Suprapubic skin (tissue), 3 donors: ENCODE results near the gene NACAD.

Source experiments
- EP300 ChIP-seq: sonication (generic); formaldehyde crosslinking; IDR thresholded peaks from one replicate; pipeline ENCODE4 v1.6.1; 2017; ENCODE audit warnings: antibody characterized with exemption
- POLR2A ChIP-seq, 2 donors: fragments of 450-650 bp; IDR thresholded peaks; one replicate each; pipeline ENCODE4 v1.6.1; 2017; ENCODE audit warnings: antibody characterized with exemption in 2 of 2, mild to moderate bottlenecking in 2 of 2, moderate library complexity in 2 of 2
- TF ChIP-seq, protein P1 (sequence below), 2 donors: fragments of 200-600 bp in 1 of 2; fragments of 450-650 bp in 1 of 2; sonication (generic) in 1 of 2; IDR thresholded peaks; one replicate each; pipeline ENCODE4 v1.5.1; 2016 to 2019; ENCODE audit warnings: antibody characterized with exemption in 2 of 2, mild to moderate bottlenecking in 1 of 2, moderate library complexity in 1 of 2

DNA sequence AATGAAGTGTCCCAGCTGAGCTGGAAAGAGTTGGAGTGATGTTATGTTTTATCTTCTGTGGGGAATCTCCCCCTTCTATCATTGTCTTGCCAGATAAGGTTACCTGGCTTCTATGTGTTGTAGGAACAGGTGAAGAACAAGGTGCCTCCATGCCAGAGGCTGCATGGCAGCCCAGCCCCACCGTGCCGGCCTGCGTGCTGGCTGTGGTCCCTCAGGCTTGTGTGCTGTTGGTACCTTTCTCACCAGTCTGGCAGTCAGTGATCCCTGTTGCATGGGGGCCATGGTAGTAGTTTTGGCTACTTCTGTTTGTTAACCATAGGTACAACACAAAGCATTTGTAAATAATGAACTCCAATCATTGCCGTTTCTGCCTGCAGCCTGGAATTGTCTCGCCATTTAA, 50.9 kb downstream of the NACAD start:
- TF ChIP-seq, protein P1, sequence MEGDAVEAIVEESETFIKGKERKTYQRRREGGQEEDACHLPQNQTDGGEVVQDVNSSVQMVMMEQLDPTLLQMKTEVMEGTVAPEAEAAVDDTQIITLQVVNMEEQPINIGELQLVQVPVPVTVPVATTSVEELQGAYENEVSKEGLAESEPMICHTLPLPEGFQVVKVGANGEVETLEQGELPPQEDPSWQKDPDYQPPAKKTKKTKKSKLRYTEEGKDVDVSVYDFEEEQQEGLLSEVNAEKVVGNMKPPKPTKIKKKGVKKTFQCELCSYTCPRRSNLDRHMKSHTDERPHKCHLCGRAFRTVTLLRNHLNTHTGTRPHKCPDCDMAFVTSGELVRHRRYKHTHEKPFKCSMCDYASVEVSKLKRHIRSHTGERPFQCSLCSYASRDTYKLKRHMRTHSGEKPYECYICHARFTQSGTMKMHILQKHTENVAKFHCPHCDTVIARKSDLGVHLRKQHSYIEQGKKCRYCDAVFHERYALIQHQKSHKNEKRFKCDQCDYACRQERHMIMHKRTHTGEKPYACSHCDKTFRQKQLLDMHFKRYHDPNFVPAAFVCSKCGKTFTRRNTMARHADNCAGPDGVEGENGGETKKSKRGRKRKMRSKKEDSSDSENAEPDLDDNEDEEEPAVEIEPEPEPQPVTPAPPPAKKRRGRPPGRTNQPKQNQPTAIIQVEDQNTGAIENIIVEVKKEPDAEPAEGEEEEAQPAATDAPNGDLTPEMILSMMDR (IDR thresholded peaks at IDR 0.05), result no peak
- TF ChIP-seq POLR2A (IDR thresholded peaks at IDR 0.05), result no peak
- TF ChIP-seq EP300, result no peak
